ENCODE results near the gene HBG1.
"Not testable (repeated sequence)": the region's sequence is repeated elsewhere in the genome, so short reads cannot be mapped to it uniquely, and the experiment has no call there.

- not testable (repeated sequence) for TF ChIP-seq CTCF (optimal IDR thresholded peaks at IDR 0.05 in 1 of 3, IDR thresholded peaks at IDR 0.05 in 1 of 3, conservative IDR thresholded peaks at IDR 0.05 in 1 of 3; ENCODE audit: extremely low read depth in 1 of 3, insufficient read depth in 2 of 3, low read length in 3 of 3); EZH2 (IDR thresholded peaks at IDR 0.05; ENCODE audit: low read length)
These were observed 4.4 kb upstream of the HBG1 start for GRCh38 chr11:5254023-5254422.
